Fibroblast of pulmonary artery (primary cell): ENCODE results near the gene GALNT18.

Experiments
- DNase-seq: peaks from one replicate; pipeline ENCODE4 v3.0.0-alpha.2; 2010; ENCODE audit warnings: low read depth
- H3K4me3 ChIP-seq: replicated peaks from 2 replicates; pipeline ENCODE4 v1.5.1; 2011; ENCODE audit warnings: low read depth, mild to moderate bottlenecking, control low read depth, low read length, moderate library complexity
- TF ChIP-seq, protein P1 (sequence below): IDR thresholded peaks from 2 replicates; pipeline ENCODE4 v1.5.1; 2011; ENCODE audit warnings: mild to moderate bottlenecking, control low read depth, low read length, inconsistent platforms; ENCODE audit errors: missing control alignments

Gene GALNT18

DNA sequence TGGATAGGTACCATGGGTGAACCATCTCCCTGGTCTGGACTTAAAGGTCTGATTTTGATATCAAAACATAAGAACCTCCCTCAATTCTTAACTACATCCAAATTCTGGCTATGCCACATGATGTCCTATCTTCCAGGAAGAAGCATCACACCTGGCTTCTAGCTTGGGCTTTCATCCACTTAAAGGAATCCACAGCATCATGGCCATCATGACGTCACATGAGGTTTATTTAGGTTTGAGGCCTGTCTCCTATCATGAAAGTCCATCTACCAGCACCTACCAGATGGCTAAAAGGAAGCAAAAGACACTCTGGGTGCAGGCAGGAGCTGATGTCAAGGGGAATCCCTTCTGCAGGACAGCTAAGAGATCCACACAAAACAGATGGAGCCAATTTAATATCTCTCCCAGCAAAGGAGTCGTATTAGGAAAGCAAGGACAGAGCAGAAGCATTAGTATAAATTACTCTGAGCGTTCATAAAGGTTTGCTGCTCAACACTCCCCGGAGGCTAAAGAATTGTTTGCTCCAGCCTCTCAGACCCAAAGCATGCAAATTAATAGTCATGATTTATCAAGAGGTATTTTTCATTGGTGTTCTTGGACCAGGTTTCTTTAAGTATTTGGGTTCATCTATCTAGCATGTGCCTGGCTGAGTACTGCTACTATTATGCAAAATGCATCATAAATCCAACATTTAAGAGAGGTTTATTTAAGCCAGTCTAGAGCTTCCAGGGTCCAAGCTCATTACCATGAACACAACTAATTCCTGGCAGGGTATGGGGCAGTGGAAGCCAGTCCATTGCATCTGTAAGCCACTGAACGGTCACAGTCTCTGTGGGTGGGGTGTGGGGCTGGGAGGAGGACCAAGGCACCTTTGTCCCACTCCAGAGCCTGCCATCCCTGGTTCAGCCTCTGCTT is 47.2 kb downstream of the GALNT18 start:
- H3K4me3 ChIP-seq, result no peak overlapping the region
- TF ChIP-seq, protein P1, sequence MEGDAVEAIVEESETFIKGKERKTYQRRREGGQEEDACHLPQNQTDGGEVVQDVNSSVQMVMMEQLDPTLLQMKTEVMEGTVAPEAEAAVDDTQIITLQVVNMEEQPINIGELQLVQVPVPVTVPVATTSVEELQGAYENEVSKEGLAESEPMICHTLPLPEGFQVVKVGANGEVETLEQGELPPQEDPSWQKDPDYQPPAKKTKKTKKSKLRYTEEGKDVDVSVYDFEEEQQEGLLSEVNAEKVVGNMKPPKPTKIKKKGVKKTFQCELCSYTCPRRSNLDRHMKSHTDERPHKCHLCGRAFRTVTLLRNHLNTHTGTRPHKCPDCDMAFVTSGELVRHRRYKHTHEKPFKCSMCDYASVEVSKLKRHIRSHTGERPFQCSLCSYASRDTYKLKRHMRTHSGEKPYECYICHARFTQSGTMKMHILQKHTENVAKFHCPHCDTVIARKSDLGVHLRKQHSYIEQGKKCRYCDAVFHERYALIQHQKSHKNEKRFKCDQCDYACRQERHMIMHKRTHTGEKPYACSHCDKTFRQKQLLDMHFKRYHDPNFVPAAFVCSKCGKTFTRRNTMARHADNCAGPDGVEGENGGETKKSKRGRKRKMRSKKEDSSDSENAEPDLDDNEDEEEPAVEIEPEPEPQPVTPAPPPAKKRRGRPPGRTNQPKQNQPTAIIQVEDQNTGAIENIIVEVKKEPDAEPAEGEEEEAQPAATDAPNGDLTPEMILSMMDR, result no peak
- DNase-seq, result no peak

DNA sequence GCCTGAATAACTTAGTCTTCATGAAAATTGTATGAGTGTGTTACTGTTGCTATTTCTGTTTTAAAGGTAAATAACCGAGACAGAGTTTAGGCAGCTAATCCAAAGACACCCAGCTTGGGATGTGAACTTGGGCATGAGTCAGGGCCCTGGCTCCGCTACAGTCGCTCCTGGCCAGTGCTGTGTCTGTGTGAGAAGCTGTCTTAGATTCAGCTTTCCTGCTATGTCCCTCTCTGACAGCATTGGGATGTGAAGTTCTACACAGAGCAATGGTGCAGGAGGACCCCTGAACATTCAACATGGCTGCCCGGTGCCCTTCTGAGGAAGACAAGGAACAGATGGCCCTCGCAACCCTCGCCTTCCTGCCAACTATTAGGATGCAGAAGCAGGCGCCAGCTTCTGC is 49.4 kb downstream of the GALNT18 start:
- TF ChIP-seq, protein P1, result no peak
- no peak for DNase-seq

DNA sequence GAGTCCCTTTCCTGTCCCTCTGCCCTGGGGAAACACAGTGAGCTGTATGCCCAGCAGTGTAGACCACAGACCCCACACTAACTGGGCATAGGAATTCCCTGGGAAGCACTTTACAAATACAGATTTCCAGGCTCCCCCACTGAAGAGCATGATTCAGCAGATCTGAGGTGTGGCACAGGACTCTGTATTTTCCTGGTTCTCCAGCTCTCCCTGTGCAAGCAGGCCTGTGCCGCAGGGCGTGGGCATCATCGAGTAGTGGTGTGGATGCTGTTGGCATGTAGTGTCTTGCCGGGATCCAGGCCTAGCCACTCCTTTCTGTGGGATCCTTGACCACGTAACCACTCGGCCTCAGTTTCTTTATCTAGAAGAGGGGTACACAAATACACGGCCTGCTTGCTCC is 49.9 kb downstream of the GALNT18 start:
- TF ChIP-seq, protein P1, result no peak
- no peak overlapping the region for H3K4me3 ChIP-seq
- no peak for DNase-seq

More for the DNA sequence above, 49.4 kb downstream of the GALNT18 start:
- no peak overlapping the region for H3K4me3 ChIP-seq

DNA sequence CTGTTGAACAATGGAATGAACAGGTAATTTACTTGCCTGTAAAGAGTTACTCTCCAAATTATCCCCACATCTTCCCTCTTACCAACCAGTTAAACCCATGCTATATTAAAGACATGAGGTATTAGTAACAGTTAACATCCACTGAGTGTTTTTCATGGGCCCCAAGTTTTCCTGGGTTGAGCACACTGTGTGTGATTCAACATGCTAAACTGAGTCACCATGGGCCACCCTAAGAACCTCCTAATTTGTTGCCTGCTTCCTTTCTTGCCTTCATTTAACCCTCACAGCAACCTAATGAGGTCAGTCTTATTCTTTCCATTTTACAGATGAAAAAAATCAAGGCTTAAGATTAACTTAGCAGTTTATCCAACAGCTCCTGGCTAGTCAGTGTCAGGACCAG is 51.0 kb downstream of the GALNT18 start:
- no peak for DNase-seq
- H3K4me3 ChIP-seq, result no peak overlapping the region
- TF ChIP-seq, protein P1, result no peak

DNA sequence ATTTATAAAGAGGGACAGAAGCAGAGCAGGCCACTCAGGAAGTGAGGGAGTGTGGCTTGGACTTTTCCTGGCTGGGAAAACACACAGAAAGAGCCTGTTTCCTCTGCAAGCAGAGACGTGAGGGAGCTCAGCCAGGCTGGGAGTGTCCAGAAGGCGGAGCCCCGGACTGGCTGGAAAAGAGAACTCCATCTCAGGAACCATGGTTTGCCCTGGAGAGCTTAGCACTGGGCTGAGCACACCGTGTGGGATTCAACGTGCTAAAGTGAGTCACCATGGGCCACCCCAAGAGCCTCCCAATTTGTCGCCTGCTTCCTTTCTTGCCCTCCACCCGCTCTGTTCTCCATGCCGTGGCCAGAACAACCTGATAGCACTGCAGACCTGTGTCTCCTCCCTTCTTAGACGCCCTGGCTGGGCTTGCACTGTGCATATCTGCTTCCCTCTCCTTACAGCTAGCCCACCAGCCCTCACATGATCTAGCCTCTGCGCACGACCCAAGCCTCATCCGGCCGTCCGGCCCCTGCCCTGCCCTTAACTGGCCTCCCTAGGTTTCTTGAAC is 51.8 kb downstream of the GALNT18 start:
- peak; percentile 1 for DNase-seq
- TF ChIP-seq, protein P1, result no peak
- H3K4me3 ChIP-seq, result no peak overlapping the region

DNA sequence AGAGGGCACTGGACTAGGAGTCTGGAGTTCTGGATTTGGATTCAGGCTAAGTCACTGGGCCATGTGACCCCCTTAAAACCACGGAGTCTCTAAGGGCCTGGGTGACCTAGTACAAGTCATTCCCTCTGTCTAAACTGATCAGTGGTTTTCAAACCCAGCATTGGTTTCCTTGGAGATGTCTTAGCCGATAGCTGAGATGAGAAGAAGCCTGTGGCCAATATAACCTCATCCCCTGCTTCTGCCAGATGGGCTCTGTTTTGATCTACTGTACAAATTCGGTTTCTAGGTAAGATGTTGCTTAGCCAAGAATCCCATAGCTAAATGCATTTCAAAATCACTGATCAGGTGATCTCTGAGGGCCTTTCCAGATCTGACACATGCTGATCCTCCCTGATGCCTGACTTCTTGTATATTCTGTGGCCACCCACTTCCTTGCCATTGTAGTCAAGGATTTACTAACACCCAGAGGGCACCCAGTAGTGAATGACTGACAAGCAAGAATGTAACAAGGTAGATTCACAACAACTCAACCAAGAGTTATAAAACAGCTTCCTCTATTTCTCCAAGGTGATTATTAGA is 53.1 kb downstream of the GALNT18 start:
- no peak overlapping the region for H3K4me3 ChIP-seq
- TF ChIP-seq, protein P1, result no peak
- DNase-seq, result no peak
